ENCODE data around the gene IPPK.

Gene IPPK

GRCh38 chr9:92709954-92710353 is 40.0 kb upstream of the IPPK start:
- TF ChIP-seq CTCF (IDR thresholded peaks at IDR 0.05; ENCODE audit: low read depth, low read length) = no peak
- DNase-seq (ENCODE audit: extremely low read depth, low read depth) = no peak

- TF ChIP-seq CTCF (IDR thresholded peaks at IDR 0.05; ENCODE audit: low read depth, low read length) = no peak
- no peak for DNase-seq (ENCODE audit: extremely low read depth, low read depth)
These were observed 39.3 kb upstream of the IPPK start for GRCh38 chr9:92709240-92709639.

GRCh38 chr9:92707530-92707929 is 37.6 kb upstream of the IPPK start:
- no peak for TF ChIP-seq CTCF (IDR thresholded peaks at IDR 0.05; ENCODE audit: low read depth, low read length)
- no peak for DNase-seq (ENCODE audit: extremely low read depth, low read depth)

- no peak for DNase-seq (ENCODE audit: extremely low read depth, low read depth)
- peak; percentile 24 for TF ChIP-seq CTCF (IDR thresholded peaks at IDR 0.05; ENCODE audit: low read depth, low read length)
These were observed 36.4 kb upstream of the IPPK start for GRCh38 chr9:92706218-92706940.

GRCh38 chr9:92704528-92704927 is 34.6 kb upstream of the IPPK start:
- no peak for TF ChIP-seq CTCF (IDR thresholded peaks at IDR 0.05; ENCODE audit: low read depth, low read length)
- no peak for DNase-seq (ENCODE audit: extremely low read depth, low read depth)

GRCh38 chr9:92696619-92697018 is 26.7 kb upstream of the IPPK start:
- no peak for TF ChIP-seq CTCF (IDR thresholded peaks at IDR 0.05; ENCODE audit: low read depth, low read length)
- no peak for DNase-seq (ENCODE audit: extremely low read depth, low read depth)

- TF ChIP-seq CTCF (IDR thresholded peaks at IDR 0.05; ENCODE audit: low read depth, low read length) = no peak; the same call in none of the 2 replicates
- DNase-seq (ENCODE audit: extremely low read depth, low read depth) = no peak
These were observed 17.0 kb upstream of the IPPK start for GRCh38 chr9:92686954-92687353.

Measured in AG09319 (cell line).